GM12801 (cell line): ENCODE measurements around the gene OCLN.
"Not testable (repeated sequence)": the region's sequence is repeated elsewhere in the genome, so short reads cannot be mapped to it uniquely, and the experiment has no call there.

Experiments used
- CTCF ChIP-seq: IDR thresholded peaks from one replicate; pipeline ENCODE4 v1.5.1; 2011; ENCODE audit warnings: control low read depth; ENCODE audit not compliant: insufficient read length; ENCODE audit errors: extremely low read depth

The OCLN gene

DNA sequence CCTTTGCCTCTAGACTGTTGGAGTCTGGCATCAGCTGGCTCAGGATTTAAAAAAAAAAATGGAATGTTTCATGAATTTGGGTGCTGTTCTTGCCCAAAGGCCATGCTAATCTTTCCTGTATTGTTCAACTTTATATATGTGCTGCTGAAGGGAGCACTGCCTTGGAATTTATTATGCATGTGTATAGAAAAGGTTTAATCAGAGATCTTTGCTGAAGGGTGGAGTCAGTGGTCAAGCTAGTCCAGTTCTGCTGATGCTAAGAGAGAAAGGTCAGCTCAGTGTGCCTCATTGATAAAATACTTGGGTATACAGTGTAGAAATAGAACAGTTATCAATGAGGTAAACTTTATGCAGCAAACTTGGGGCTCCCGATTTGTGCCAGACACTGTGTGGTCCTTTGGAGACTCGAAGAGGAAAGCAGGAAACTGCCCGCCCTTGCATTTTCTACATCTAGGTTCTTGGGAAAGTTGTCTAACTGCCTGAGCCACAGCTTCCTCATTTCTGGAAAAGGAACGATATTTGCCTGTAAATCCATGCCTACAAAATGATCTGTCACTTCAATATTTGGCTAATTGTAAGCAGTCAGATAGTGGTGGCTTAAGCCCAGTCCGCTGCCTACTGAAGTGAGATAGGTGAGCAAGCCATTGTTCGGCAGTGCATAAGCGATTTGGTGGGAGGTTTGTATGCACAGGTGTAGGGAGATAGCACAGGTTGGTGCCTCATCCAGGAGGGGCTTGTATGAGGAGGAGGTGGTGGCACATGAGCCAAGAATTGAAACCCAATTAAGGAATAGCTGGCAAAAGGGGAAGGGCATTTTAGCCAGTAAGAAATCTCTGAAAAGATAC is 38.2 kb downstream of the OCLN start:
- TF ChIP-seq CTCF, result no peak

DNA sequence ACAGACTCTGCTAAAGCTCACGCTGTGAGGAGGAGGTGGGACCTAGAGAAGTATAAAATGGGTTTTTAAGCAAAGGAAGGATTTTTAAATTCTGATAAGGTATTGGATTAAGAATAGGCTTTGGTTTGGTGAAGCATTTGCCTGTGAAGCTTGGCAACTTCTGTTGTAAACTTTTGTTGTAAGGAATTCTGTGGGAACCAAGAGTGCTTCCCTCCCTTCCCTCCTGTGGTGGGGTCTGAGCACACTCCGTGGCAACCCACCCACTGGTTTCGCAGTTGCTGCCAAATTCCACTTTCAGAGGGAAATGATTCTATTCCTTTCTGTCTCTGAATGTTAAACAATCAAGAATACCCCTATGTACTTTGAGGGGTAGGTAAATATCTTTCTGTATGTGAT is 38.8 kb downstream of the OCLN start:
- TF ChIP-seq CTCF, result no peak

- TF ChIP-seq CTCF, result not testable (repeated sequence)
These were observed 67.3 kb downstream of the OCLN start, which contains the start of gene GTF2H2C for GRCh38 chr5:69559908-69560330. TSS of gene GTF2H2C (plus strand) at chr5:69560191. CDS start at chr5:69565133, 4,942 bp downstream.
